ENCODE measurements around the gene NDP. TPM values are rescaled to one million over a fixed set of nuclear protein-coding genes. Genes with fewer than 3 reads are reported as not detected.
"Not testable (repeated sequence)": the region's sequence is repeated elsewhere in the genome, so short reads cannot be mapped to it uniquely, and the experiment has no call there.

The NDP gene
- total RNA-seq, 4 donors from 2014 or later, result 0.52 TPM; not detected in 3

- no peak for DNase-seq (ENCODE audit: extremely low spot score)
- intact Hi-C loops (cut with DNase I), result no loop called here
- Histone ChIP-seq H3K9me3 (no peaks in the 10 kb centered on the region), H3K4me3 (no peak overlapping the region), H3K27ac (replicated peaks in 1 of 4) (no peak overlapping the region), H3K27me3 (no peaks in the 10 kb centered on the region), H3K4me1 (no peaks in the 10 kb centered on the region), H3K36me3 (no peaks in the 10 kb centered on the region)
- TF ChIP-seq EP300 (IDR thresholded peaks at IDR 0.05) (no peak), CTCF (IDR thresholded peaks at IDR 0.05) (no peak), POLR2AphosphoS5 (IDR thresholded peaks at IDR 0.05) (no peak), POLR2A (IDR thresholded peaks at IDR 0.05; ENCODE audit: low read depth) (no peak)
- 50% methylated on average over 2 of the region's 2 CpGs for WGBS
Measured at GRCh38 chrX:43940816-43941474, 32.2 kb downstream of the NDP start.

GRCh38 chrX:43939187-43939926, 33.8 kb downstream of the NDP start:
- 78% methylated on average over 3 of the region's 3 CpGs for WGBS
- Histone ChIP-seq H3K4me1 (no peaks in the 10 kb centered on the region), H3K27me3 (no peaks in the 10 kb centered on the region), H3K9me3 (no peaks in the 10 kb centered on the region), H3K4me3 (no peak overlapping the region), H3K27ac (replicated peaks in 1 of 4) (no peak overlapping the region), H3K36me3 (no peaks in the 10 kb centered on the region)
- TF ChIP-seq CTCF (IDR thresholded peaks at IDR 0.05) (peak; percentile 25 to 29 (median 28)), POLR2AphosphoS5 (IDR thresholded peaks at IDR 0.05) (no peak), POLR2A (IDR thresholded peaks at IDR 0.05; ENCODE audit: low read depth) (no peak)
- DNase-seq (ENCODE audit: extremely low spot score), result no peak
- intact Hi-C loops (cut with DNase I), result loop anchor here (5.0 kb wide), 1 partner anchor 102 kb away; no protein-coding TSS in a partner anchor

- H3K27ac ChIP-seq (replicated peaks in 1 of 4); H3K4me1 ChIP-seq; intact Hi-C loops (cut with DNase I); H3K9me3 ChIP-seq; H3K36me3 ChIP-seq; H3K4me3 ChIP-seq; H3K27me3 ChIP-seq; DNase-seq (ENCODE audit: extremely low spot score): not testable (repeated sequence)
- 81% methylated on average over 3 of the region's 3 CpGs for WGBS
Measured at GRCh38 chrX:43922032-43922431, 51.2 kb downstream of the NDP start.

GRCh38 chrX:43910772-43911171, 62.4 kb downstream of the NDP start:
- H3K9me3 ChIP-seq; intact Hi-C loops (cut with DNase I); H3K27ac ChIP-seq (replicated peaks in 1 of 4); H3K27me3 ChIP-seq; H3K36me3 ChIP-seq; H3K4me3 ChIP-seq; H3K4me1 ChIP-seq; DNase-seq (ENCODE audit: extremely low spot score): not testable (repeated sequence)
- 70% methylated on average over 8 of the region's 8 CpGs for WGBS

- intact Hi-C loops (cut with DNase I), result no loop called here
- Histone ChIP-seq H3K4me1 (no peaks in the 10 kb centered on the region), H3K4me3 (no peak overlapping the region), H3K27ac (replicated peaks in 1 of 4) (no peak overlapping the region), H3K9me3 (no peaks in the 10 kb centered on the region), H3K27me3 (no peaks in the 10 kb centered on the region), H3K36me3 (no peaks in the 10 kb centered on the region)
- no peak for DNase-seq (ENCODE audit: extremely low spot score)
- TF ChIP-seq POLR2A (IDR thresholded peaks at IDR 0.05; ENCODE audit: low read depth) (no peak), CTCF (IDR thresholded peaks at IDR 0.05) (no peak), POLR2AphosphoS5 (IDR thresholded peaks at IDR 0.05) (no peak), EP300 (IDR thresholded peaks at IDR 0.05) (no peak)
- WGBS, result 53% methylated on average over 1 of the region's 1 CpG
Measured at GRCh38 chrX:43910012-43910411, 63.2 kb downstream of the NDP start.
